WTC11 (cell line): ENCODE results near the gene SNAPC1. TPM values are rescaled to one million over a fixed set of nuclear protein-coding genes. Genes with fewer than 3 reads are reported as not detected.

Experiments
- ATAC-seq: fragments of 200-7000 bp; cut with Tn5 transposase; 2 replicates; pipeline ENCODE4 v1.10.0; 2021; ENCODE audit warnings: mild to moderate bottlenecking, moderate library complexity
- CTCF ChIA-PET: fragments of 300-600 bp; sonication (Branson Sonifier 250); formaldehyde crosslinking; loops from one replicate; lab custom pipeline; 2021; ENCODE audit warnings: antibody characterized with exemption; lab: Charles Lee
- POLR2A ChIA-PET: fragments of 350-600 bp; sonication (Branson Sonifier 250); formaldehyde crosslinking; loops from one replicate; lab custom pipeline; 2021; ENCODE audit warnings: antibody characterized with exemption; lab: Charles Lee
- DNase-seq: peaks from one replicate; pipeline ENCODE4 v3.0.0; 2021; ENCODE audit warnings: low spot score
- H3K27ac Mint-ChIP-seq: 2 replicates; pipeline ENCODE4 v1.8.0; 2021; ENCODE audit warnings: mixed read lengths
- H3K27me3 Mint-ChIP-seq: 2 replicates; pipeline ENCODE4 v1.8.0; 2021; ENCODE audit warnings: low read depth, mild to moderate bottlenecking, moderate library complexity, mixed read lengths
- H3K36me3 Mint-ChIP-seq: 2 replicates; pipeline ENCODE4 v1.8.0; 2021; ENCODE audit warnings: mixed read lengths
- H3K4me1 Mint-ChIP-seq: 2 replicates; pipeline ENCODE4 v1.8.0; 2022; ENCODE audit warnings: mixed read lengths
- H3K4me3 Mint-ChIP-seq: 2 replicates; pipeline ENCODE4 v1.8.0; 2021; ENCODE audit warnings: mild to moderate bottlenecking, moderate library complexity, mixed read lengths
- H3K9me3 Mint-ChIP-seq: 2 replicates; pipeline ENCODE4 v1.8.0; 2021; ENCODE audit warnings: mixed read lengths
- ATF3 ChIP-seq: sonication (generic); formaldehyde crosslinking; conservative IDR thresholded peaks from 2 replicates; pipeline ENCODE4 v1.8.1; 2022; ENCODE audit warnings: mild to moderate bottlenecking, missing genetic modification reagents
- CREM ChIP-seq: sonication (generic); formaldehyde crosslinking; IDR thresholded peaks from 2 replicates; pipeline ENCODE4 v1.8.1; 2022; ENCODE audit warnings: mild to moderate bottlenecking, missing genetic modification reagents, moderate library complexity
- E2F1 ChIP-seq: sonication (generic); formaldehyde crosslinking; IDR thresholded peaks from 2 replicates; pipeline ENCODE4 v1.8.0; 2022; ENCODE audit warnings: mild to moderate bottlenecking, missing genetic modification reagents
- ELF4 ChIP-seq: sonication (generic); formaldehyde crosslinking; IDR thresholded peaks from 2 replicates; pipeline ENCODE4 v1.8.1; 2022; ENCODE audit warnings: low read depth, mild to moderate bottlenecking, moderate library complexity, missing genetic modification reagents
- ESRRA ChIP-seq: sonication (generic); formaldehyde crosslinking; IDR thresholded peaks from 2 replicates; pipeline ENCODE4 v1.8.1; 2022; ENCODE audit warnings: mild to moderate bottlenecking, missing genetic modification reagents, borderline replicate concordance
- ETV6 ChIP-seq: sonication (generic); formaldehyde crosslinking; IDR thresholded peaks from 2 replicates; pipeline ENCODE4 v1.8.1; 2022; ENCODE audit warnings: mild to moderate bottlenecking, missing genetic modification reagents
- FOXJ3 ChIP-seq: sonication (generic); formaldehyde crosslinking; IDR thresholded peaks from 2 replicates; pipeline ENCODE4 v1.9.0; 2021; ENCODE audit warnings: missing genetic modification reagents, mild to moderate bottlenecking, borderline replicate concordance
- GABPB1 ChIP-seq: sonication (generic); formaldehyde crosslinking; IDR thresholded peaks from 2 replicates; pipeline ENCODE4 v1.8.1; 2023; ENCODE audit warnings: mild to moderate bottlenecking, missing genetic modification reagents
- GRHL2 ChIP-seq: fragments of 250-450 bp; sonication (Bioruptor Pico); IDR thresholded peaks from 2 replicates; pipeline ENCODE4 v1.8.0; 2022; ENCODE audit warnings: mild to moderate bottlenecking, moderate library complexity; ENCODE audit not compliant: insufficient replicate concordance, severe bottlenecking
- HMGA2 ChIP-seq: fragments of 250-450 bp; sonication (Bioruptor Pico); IDR thresholded peaks from 2 replicates; pipeline ENCODE4 v1.4.0; 2021; ENCODE audit warnings: mild to moderate bottlenecking, moderate library complexity
- JUN ChIP-seq: sonication (generic); formaldehyde crosslinking; IDR thresholded peaks from 2 replicates; pipeline ENCODE4 v1.8.0; 2023; ENCODE audit warnings: mild to moderate bottlenecking, missing genetic modification reagents
- NFE2L1 ChIP-seq: sonication (generic); formaldehyde crosslinking; IDR thresholded peaks from 2 replicates; pipeline ENCODE4 v1.8.1; 2023; ENCODE audit warnings: missing genetic modification reagents
- NR2C2 ChIP-seq: sonication (generic); formaldehyde crosslinking; IDR thresholded peaks from 2 replicates; pipeline ENCODE4 v1.8.0; 2022; ENCODE audit warnings: mild to moderate bottlenecking, missing genetic modification reagents
- PRDM15 ChIP-seq: sonication (generic); formaldehyde crosslinking; IDR thresholded peaks from 2 replicates; pipeline ENCODE4 v1.8.0; 2022; ENCODE audit warnings: missing genetic modification reagents
- TP53 ChIP-seq: sonication (generic); formaldehyde crosslinking; IDR thresholded peaks from 2 replicates; pipeline ENCODE4 v1.8.1; 2023; ENCODE audit warnings: mild to moderate bottlenecking, missing genetic modification reagents
- ZNF396 ChIP-seq: fragments of 250-450 bp; sonication (Bioruptor Pico); IDR thresholded peaks from 2 replicates; pipeline ENCODE4 v1.8.0; 2021; ENCODE audit warnings: mild to moderate bottlenecking, moderate library complexity, borderline replicate concordance
- ZNF532 ChIP-seq: fragments of 250-450 bp; sonication (Bioruptor Pico); IDR thresholded peaks from 2 replicates; pipeline ENCODE4 v1.9.0; 2021; ENCODE audit warnings: mild to moderate bottlenecking, borderline replicate concordance
- ZNF671 ChIP-seq: fragments of 250-450 bp; sonication (Bioruptor Pico); IDR thresholded peaks from 2 replicates; pipeline ENCODE4 v1.8.0; 2021; ENCODE audit warnings: mild to moderate bottlenecking
- ZSCAN18 ChIP-seq: fragments of 250-450 bp; sonication (Bioruptor Pico); IDR thresholded peaks from 2 replicates; pipeline ENCODE4 v2.1.2; 2022; ENCODE audit warnings: mild to moderate bottlenecking, moderate library complexity
- total RNA-seq: library from RNA; stranded (reverse); gene quantifications from 3 replicates; pipeline ENCODE4 v1.2.3, GENCODE V29; 2021
- TF ChIP-seq, protein P1 (sequence below): fragments of 200-600 bp; IDR thresholded peaks from 2 replicates; pipeline ENCODE4 v1.8.0; 2022; ENCODE audit warnings: antibody characterized with exemption
- TF ChIP-seq, protein P2 (sequence below): sonication (generic); formaldehyde crosslinking; IDR thresholded peaks from 2 replicates; pipeline ENCODE4 v1.8.1; 2022; ENCODE audit warnings: mild to moderate bottlenecking, moderate library complexity, missing genetic modification reagents

Gene SNAPC1
- total RNA-seq, 1 experiment from 2014 or later: 9.5 TPM

DNA sequence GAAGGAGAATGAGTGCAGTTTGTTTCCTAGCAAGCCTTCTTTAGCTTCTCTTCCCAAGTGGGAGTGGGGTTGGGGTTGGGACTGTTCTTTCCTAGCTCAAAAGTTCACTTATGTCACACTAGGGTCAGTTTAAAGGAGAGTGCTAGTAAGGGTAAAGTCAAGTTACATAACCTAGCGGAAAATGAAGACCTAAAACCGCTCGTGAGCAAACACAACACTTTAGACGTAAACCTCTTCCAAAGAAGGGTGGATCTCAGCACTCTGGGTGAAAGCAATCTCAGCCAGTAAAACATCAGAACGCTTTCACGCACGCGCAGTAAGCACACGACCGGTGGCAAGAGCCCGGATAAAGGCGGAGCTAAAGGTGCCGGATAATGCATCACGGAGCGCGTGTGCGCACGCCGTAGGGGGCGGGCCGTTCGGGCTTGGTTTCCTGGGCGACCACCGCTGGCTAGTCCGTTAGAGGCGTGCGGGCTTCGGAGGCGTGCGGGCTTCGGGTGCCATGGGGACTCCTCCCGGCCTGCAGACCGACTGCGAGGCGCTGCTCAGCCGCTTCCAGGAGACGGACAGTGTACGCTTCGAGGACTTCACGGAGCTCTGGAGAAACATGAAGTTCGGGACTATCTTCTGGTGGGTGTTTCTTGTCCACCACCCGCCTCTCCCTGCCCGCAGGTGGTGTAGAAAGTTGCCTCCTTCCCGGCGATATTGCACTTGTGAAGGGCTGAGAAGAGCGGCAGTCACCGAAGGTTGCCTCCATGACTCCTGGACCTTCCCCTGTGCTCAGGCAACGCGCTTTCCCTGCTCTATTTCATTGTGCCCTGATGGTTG is at the start of gene SNAPC1 (continued):
- TF ChIP-seq NFE2L1 (CRISPR knock-in tag): no peak
- 0 out of 2 replicates have a peak, but pooled peaks have one; percentile 65 for TF ChIP-seq ETV6 (CRISPR knock-in tag)
- no peak for TF ChIP-seq ESRRA (CRISPR knock-in tag)
- 0 out of 2 replicates have a peak, but pooled peaks have one; percentile 35 for TF ChIP-seq GABPB1 (CRISPR knock-in tag)
- TF ChIP-seq, protein P1, sequence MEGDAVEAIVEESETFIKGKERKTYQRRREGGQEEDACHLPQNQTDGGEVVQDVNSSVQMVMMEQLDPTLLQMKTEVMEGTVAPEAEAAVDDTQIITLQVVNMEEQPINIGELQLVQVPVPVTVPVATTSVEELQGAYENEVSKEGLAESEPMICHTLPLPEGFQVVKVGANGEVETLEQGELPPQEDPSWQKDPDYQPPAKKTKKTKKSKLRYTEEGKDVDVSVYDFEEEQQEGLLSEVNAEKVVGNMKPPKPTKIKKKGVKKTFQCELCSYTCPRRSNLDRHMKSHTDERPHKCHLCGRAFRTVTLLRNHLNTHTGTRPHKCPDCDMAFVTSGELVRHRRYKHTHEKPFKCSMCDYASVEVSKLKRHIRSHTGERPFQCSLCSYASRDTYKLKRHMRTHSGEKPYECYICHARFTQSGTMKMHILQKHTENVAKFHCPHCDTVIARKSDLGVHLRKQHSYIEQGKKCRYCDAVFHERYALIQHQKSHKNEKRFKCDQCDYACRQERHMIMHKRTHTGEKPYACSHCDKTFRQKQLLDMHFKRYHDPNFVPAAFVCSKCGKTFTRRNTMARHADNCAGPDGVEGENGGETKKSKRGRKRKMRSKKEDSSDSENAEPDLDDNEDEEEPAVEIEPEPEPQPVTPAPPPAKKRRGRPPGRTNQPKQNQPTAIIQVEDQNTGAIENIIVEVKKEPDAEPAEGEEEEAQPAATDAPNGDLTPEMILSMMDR: no peak
- TF ChIP-seq ATF3 (CRISPR knock-in tag): no peak
- TF ChIP-seq ELF4 (CRISPR knock-in tag): no peak
- TF ChIP-seq GRHL2 (CRISPR knock-in tag): no peak
- no peak for TF ChIP-seq FOXJ3
- no peak for TF ChIP-seq E2F1
- no peak for TF ChIP-seq JUN (CRISPR knock-in tag)
- TF ChIP-seq NR2C2 (CRISPR knock-in tag): no peak
- TF ChIP-seq ZNF396 (CRISPR knock-in tag): no peak
- TF ChIP-seq HMGA2 (CRISPR knock-in tag): no peak
- TF ChIP-seq TP53: no peak
- TF ChIP-seq CREM: no peak; the same call in 1 of the 2 replicates

- peak overlapping the region; percentile 90 for H3K27ac Mint-ChIP-seq
- peak overlapping the region; percentile 38 for H3K4me3 Mint-ChIP-seq
- no peaks in the 10 kb centered on the region for H3K27me3 Mint-ChIP-seq
- peaks cover 81% of the 10 kb centered on the region for H3K4me1 Mint-ChIP-seq
- POLR2A ChIA-PET: no interaction called here
- DNase-seq (no peak), ATAC-seq (peak; percentile 84)
- H3K9me3 Mint-ChIP-seq: no peaks in the 10 kb centered on the region
- CTCF ChIA-PET: no interaction called here
- no peaks in the 10 kb centered on the region for H3K36me3 Mint-ChIP-seq
- TF ChIP-seq ZSCAN18 (CRISPR knock-in tag) (no peak), ATF3 (CRISPR knock-in tag) (no peak), ZNF532 (no peak), JUN (CRISPR knock-in tag) (no peak), ZNF671 (no peak), PRDM15 (CRISPR knock-in tag) (no peak)
- TF ChIP-seq, protein P2, sequence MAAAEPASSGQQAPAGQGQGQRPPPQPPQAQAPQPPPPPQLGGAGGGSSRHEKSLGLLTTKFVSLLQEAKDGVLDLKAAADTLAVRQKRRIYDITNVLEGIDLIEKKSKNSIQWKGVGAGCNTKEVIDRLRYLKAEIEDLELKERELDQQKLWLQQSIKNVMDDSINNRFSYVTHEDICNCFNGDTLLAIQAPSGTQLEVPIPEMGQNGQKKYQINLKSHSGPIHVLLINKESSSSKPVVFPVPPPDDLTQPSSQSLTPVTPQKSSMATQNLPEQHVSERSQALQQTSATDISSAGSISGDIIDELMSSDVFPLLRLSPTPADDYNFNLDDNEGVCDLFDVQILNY (CRISPR knock-in tag): no peak
These were observed 48.3 kb upstream of the SNAPC1 start for GRCh38 chr14:61713724-61714437.
